MCF 10A (cell line): Measurements from ENCODE around the gene CAMK1D. TPM values are rescaled to one million over a fixed set of nuclear protein-coding genes. Genes with fewer than 3 reads are reported as not detected.

Experiments used
- BruUV-seq: library from RNA; stranded (reverse); fragments of 400-500 nt; replicated peaks from 2 replicates; lab custom pipeline; 2021; lab: Mats Ljungman, UMichigan
- CTCF ChIA-PET: fragments of 300-600 bp; sonication (Branson Sonifier 250); formaldehyde crosslinking; extraction: SDS; loops from one replicate; lab custom pipeline; 2021; ENCODE audit warnings: antibody characterized with exemption, inconsistent platforms; lab: Yijun Ruan, JAX
- POLR2A ChIA-PET: fragments of 300-600, 350-650 bp; sonication (Branson Sonifier 250); formaldehyde crosslinking; extraction: SDS; loops from one replicate; lab custom pipeline; 2020; ENCODE audit warnings: antibody characterized with exemption, inconsistent platforms; lab: Yijun Ruan, JAX
- DNase-seq: peaks from one replicate; pipeline ENCODE4 v3.0.0-alpha.2; 2018; ENCODE audit not compliant: unreplicated experiment
- H3K27ac Mint-ChIP-seq: one replicate; pipeline ENCODE4 v1.8.0; 2022; ENCODE audit warnings: mild to moderate bottlenecking, low read depth, mixed read lengths; ENCODE audit not compliant: unreplicated experiment
- H3K27me3 Mint-ChIP-seq: one replicate; pipeline ENCODE4 v1.8.0; 2022; ENCODE audit warnings: mixed read lengths; ENCODE audit not compliant: insufficient read depth, unreplicated experiment
- H3K36me3 Mint-ChIP-seq: one replicate; pipeline ENCODE4 v1.8.0; 2022; ENCODE audit warnings: mild to moderate bottlenecking, moderate library complexity, mixed read lengths; ENCODE audit not compliant: insufficient read depth, unreplicated experiment
- H3K4me1 Mint-ChIP-seq: one replicate; pipeline ENCODE4 v1.8.0; 2022; ENCODE audit warnings: mixed read lengths; ENCODE audit not compliant: insufficient read depth, unreplicated experiment
- H3K4me3 Mint-ChIP-seq: one replicate; pipeline ENCODE4 v1.8.0; 2022; ENCODE audit warnings: mild to moderate bottlenecking, moderate library complexity, mixed read lengths; ENCODE audit not compliant: unreplicated experiment
- H3K9me3 Mint-ChIP-seq: one replicate; pipeline ENCODE4 v1.8.0; 2022; ENCODE audit warnings: mixed read lengths; ENCODE audit not compliant: unreplicated experiment
- intact Hi-C: fragments of 100-400 bp; cut with micrococcal nuclease; formaldehyde crosslinking; loops from 2 replicates; pipeline ENCODE4 v1.14.1; 2022
- total RNA-seq: library from RNA; stranded (reverse); gene quantifications from 2 replicates; pipeline ENCODE4 v1.2.3, GENCODE V29; 2022
- TF ChIP-seq, protein P1 (sequence below): fragments of 200-600 bp; IDR thresholded peaks from one replicate; pipeline ENCODE4 v1.8.0; 2022; ENCODE audit warnings: antibody characterized with exemption, mild to moderate bottlenecking; ENCODE audit not compliant: unreplicated experiment

CAMK1D gene
- total RNA-seq, 1 experiment from 2014 or later = 1.7 TPM

DNA sequence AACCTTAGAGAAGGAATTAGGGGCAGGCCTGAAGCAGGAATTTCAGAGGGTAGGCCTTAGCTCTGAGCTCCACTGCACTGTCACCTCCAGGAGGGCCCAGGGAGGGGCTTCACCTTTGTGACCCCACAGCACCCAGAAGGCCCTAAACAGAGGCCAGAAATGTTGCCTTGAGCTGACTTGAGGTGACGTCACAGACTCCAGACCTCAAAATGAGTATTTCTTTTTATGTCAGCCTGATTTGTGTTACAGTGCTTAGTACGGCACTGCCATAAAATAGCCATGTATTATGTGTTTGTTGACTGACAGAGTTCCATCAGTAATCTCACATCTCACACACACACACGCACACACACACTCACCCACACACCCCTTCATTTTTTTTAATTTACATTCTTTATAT, 440.9 kb downstream of the CAMK1D start:
- intact Hi-C loops = no loop called here
- POLR2A ChIA-PET = no interaction called here

DNA sequence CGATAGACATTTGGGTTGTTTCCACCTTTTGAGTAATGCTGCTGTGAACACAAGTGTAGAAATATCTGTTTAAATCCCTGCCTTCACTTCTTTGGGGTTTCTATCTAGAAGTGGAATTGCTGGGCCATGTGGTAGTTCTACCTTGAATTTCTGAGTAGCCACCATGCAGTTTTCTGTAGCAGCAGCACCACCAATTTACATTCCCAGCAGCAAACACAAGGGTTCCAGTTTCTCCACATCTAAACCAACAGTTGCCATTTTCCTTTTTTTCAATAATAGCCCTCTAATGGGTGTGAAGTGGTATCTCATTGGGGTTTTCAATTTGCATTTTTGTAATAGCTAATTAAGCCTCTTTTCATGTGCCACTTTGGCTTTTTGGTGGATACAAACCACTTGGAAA, 442.4 kb downstream of the CAMK1D start:
- ChIA-PET POLR2A (interaction anchor here (0.7 kb wide), 1 partner anchor 1318 kb away, joined by 3 read pairs; no protein-coding TSS in a partner anchor), CTCF (no interaction called here)
- no peaks in the 10 kb centered on the region for H3K4me1 Mint-ChIP-seq
- no peaks in the 10 kb centered on the region for H3K36me3 Mint-ChIP-seq
- no peak overlapping the region for H3K27ac Mint-ChIP-seq
- H3K4me3 Mint-ChIP-seq = no peak overlapping the region
- no peak for DNase-seq
- H3K27me3 Mint-ChIP-seq = no peaks in the 10 kb centered on the region
- intact Hi-C loops = no loop called here
- peaks cover 8% of the 10 kb centered on the region for H3K9me3 Mint-ChIP-seq
- no TSS peak for BruUV-seq
- TF ChIP-seq, protein P1, sequence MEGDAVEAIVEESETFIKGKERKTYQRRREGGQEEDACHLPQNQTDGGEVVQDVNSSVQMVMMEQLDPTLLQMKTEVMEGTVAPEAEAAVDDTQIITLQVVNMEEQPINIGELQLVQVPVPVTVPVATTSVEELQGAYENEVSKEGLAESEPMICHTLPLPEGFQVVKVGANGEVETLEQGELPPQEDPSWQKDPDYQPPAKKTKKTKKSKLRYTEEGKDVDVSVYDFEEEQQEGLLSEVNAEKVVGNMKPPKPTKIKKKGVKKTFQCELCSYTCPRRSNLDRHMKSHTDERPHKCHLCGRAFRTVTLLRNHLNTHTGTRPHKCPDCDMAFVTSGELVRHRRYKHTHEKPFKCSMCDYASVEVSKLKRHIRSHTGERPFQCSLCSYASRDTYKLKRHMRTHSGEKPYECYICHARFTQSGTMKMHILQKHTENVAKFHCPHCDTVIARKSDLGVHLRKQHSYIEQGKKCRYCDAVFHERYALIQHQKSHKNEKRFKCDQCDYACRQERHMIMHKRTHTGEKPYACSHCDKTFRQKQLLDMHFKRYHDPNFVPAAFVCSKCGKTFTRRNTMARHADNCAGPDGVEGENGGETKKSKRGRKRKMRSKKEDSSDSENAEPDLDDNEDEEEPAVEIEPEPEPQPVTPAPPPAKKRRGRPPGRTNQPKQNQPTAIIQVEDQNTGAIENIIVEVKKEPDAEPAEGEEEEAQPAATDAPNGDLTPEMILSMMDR = no peak

More for the DNA sequence above, 440.9 kb downstream of the CAMK1D start:
- no peak for DNase-seq
- Mint-ChIP-seq H3K4me3 (no peak overlapping the region), H3K27me3 (no peaks in the 10 kb centered on the region), H3K9me3 (peaks cover 8% of the 10 kb centered on the region), H3K4me1 (no peaks in the 10 kb centered on the region), H3K27ac (no peak overlapping the region), H3K36me3 (no peaks in the 10 kb centered on the region)
- no TSS peak for BruUV-seq
- TF ChIP-seq, protein P1 = no peak
- CTCF ChIA-PET = no interaction called here

DNA sequence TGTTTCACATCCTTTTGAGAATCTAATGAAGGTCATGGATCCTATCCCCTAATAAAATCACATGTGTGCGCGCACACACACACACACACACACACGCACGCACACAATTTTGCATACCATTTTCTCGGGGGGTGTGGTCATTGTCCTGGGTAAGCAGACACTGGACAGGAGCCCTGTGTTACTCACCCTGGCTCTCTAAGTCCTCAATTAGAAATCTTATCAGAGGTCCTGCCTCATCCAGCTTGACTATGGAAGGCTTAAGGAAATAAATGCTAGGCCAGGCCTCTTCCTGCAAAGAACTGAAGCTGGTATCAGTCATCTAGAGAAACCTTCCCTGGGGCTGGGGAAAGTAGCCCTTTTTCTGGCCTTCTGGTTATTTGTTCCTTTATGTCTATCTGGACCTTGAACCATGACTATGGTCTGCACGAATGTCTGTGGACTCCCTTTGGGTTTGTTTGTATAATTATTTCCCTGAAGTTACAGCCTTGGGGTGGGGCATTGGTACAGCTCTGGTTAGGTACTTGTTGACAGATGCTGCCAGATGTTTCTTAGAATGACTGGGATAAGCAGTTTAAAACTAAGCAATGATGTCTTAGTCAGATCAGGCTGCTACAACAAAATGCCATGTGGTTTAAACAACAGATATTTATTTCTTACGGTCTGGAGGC, 443.7 kb downstream of the CAMK1D start:
- Mint-ChIP-seq H3K4me1 (no peaks in the 10 kb centered on the region), H3K27me3 (no peaks in the 10 kb centered on the region), H3K27ac (no peak overlapping the region), H3K4me3 (no peak overlapping the region), H3K36me3 (no peaks in the 10 kb centered on the region), H3K9me3 (peaks cover 8% of the 10 kb centered on the region)
- intact Hi-C loops = no loop called here
- no TSS peak for BruUV-seq
- CTCF ChIA-PET = interaction anchor here (0.5 to 0.7 kb wide), 3 partner anchors 175 to 608 kb away, joined by 3 read pairs; partner anchors contain the start of gene OPTN
- POLR2A ChIA-PET = no interaction called here
- no peak for DNase-seq
- TF ChIP-seq, protein P1 = no peak

DNA sequence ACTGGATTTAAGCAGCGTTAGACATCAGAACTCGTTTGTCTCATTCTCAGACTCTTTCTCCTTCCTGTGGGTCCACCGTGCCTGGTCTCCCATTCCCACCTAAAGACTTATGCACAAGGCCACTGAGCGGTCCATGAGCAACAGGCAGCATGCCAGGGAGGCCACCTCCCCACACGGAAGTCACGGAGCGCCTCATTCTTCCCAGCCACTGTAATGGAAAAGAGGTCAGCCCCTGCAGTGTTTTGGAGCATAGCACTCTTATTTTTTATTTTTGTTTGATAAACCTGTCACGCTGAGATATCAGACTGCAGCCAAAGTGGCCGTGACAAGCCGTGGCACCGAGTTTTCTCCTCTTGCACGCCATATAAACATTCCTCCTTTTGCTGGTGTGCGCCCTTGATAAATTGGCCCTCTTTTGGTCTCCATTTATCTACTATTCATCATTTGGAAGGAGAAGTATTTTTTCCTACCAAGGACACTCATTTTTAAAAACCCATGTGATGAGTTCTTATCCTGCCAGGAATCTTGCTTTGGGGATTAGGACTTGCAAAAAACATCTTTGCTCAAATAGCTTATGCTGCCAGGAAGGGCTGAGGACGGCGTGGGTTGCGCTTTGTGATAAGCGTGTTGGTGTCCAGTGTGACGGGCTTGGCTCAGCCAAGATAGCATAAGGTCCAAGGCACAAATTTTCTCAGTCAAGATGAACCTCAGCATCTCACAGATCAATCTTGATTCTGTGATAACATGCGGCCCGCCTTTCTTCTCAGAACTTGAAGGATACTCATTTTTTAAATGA, 446.2 kb downstream of the CAMK1D start:
- no peaks in the 10 kb centered on the region for H3K27me3 Mint-ChIP-seq
- TF ChIP-seq, protein P1 = no peak
- ChIA-PET CTCF (no interaction called here), POLR2A (no interaction called here)
- H3K9me3 Mint-ChIP-seq = peaks cover 8% of the 10 kb centered on the region
- H3K4me1 Mint-ChIP-seq = no peaks in the 10 kb centered on the region
- DNase-seq = no peak
- no peak overlapping the region for H3K4me3 Mint-ChIP-seq
- no peak overlapping the region for H3K27ac Mint-ChIP-seq
- H3K36me3 Mint-ChIP-seq = no peaks in the 10 kb centered on the region
- intact Hi-C loops = no loop called here
- no TSS peak for BruUV-seq
